ENCODE data around the gene MAPK14.

The MAPK14 gene

DNA sequence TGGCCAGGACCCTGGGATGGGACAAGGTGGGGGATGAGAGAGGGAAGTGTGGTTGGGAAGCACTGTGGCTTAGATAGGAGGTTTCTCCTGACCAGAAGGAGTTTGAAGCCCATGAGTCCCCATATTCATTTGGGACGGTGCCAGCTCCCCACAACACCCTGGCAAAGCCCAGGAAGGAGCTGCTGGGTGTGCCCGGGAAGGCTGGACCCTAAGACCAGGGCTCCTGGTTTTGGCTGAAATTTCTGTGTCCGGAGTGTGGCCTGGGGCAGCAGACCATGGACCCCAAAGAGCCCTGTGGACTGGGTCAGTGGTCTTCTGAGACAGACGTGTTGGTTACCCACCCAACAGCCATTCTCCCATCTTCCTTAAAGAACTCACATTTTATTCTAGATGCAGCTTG is 117.9 kb downstream of the MAPK14 start:
- no peak for DNase-seq (ENCODE audit: insufficient read length, low spot score)
- TF ChIP-seq, protein P1, sequence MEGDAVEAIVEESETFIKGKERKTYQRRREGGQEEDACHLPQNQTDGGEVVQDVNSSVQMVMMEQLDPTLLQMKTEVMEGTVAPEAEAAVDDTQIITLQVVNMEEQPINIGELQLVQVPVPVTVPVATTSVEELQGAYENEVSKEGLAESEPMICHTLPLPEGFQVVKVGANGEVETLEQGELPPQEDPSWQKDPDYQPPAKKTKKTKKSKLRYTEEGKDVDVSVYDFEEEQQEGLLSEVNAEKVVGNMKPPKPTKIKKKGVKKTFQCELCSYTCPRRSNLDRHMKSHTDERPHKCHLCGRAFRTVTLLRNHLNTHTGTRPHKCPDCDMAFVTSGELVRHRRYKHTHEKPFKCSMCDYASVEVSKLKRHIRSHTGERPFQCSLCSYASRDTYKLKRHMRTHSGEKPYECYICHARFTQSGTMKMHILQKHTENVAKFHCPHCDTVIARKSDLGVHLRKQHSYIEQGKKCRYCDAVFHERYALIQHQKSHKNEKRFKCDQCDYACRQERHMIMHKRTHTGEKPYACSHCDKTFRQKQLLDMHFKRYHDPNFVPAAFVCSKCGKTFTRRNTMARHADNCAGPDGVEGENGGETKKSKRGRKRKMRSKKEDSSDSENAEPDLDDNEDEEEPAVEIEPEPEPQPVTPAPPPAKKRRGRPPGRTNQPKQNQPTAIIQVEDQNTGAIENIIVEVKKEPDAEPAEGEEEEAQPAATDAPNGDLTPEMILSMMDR (IDR thresholded peaks at IDR 0.05; ENCODE audit: insufficient read depth, missing control alignments): no peak
- FAIRE-seq: no peak

DNA sequence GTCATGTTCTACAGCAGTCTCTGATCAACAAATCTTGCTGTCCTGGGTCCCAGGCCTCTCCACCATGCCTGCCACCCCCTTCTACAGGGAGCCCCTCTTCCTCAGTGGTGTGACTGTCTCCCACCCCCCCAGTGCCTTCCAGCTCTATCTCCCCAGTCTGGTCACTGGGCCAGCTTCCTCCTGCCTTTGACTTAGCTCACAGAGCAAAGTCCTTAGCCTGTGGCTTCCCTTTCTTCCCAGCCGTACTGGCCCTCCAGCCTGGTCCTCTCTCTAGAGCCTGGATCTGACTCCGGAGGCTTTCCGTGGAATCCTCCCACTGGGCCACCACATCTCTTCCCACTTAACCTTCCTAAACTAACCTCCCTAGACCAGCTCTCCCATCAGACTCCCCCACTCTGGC is 119.7 kb downstream of the MAPK14 start:
- DNase-seq (ENCODE audit: insufficient read length, low spot score) (no peak), FAIRE-seq (no peak)
- TF ChIP-seq, protein P1 (IDR thresholded peaks at IDR 0.05; ENCODE audit: insufficient read depth, missing control alignments): no peak

DNA sequence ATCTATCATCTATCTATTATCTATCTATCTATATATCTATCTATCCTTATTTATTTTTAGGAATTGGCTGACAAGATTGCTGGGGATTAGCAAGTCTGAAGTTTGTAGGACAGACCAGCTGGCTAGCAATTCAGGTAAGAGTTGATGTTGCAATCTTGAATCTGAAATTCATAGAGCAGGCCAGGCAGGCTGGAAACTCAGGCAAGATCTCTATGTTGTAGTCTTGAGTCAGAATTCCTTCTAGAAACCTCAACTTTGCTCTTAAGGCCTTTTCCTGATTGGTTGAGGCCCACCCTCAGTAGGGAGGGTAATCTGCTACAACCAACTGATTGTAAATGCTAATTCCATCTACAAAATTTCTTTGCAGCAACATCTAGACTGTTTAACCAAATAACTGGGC is 121.9 kb downstream of the MAPK14 start:
- FAIRE-seq (no peak), DNase-seq (ENCODE audit: insufficient read length, low spot score) (no peak)
- TF ChIP-seq, protein P1 (IDR thresholded peaks at IDR 0.05; ENCODE audit: insufficient read depth, missing control alignments): no peak

DNA sequence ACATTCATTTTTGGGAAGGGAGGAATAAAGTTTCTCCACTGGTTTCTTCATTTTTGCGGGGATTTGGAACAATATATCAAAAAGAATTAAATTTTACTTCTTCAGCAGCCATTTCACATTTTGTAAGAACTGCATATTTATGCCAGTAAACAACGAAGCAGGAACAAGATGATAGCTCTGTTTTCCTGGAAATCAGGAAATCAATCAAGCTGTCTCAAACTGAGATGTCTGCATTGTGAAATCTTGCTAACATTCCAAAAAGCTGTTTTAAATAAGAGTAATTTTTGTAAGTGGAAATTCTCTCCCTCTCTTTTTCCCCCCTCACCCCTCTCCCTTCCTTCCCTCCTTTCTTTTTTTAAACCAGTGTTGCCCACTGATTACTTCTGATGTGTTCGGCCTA is 122.7 kb downstream of the MAPK14 start:
- TF ChIP-seq, protein P1 (IDR thresholded peaks at IDR 0.05; ENCODE audit: insufficient read depth, missing control alignments): no peak
- FAIRE-seq: no peak
- no peak for DNase-seq (ENCODE audit: insufficient read length, low spot score)

DNA sequence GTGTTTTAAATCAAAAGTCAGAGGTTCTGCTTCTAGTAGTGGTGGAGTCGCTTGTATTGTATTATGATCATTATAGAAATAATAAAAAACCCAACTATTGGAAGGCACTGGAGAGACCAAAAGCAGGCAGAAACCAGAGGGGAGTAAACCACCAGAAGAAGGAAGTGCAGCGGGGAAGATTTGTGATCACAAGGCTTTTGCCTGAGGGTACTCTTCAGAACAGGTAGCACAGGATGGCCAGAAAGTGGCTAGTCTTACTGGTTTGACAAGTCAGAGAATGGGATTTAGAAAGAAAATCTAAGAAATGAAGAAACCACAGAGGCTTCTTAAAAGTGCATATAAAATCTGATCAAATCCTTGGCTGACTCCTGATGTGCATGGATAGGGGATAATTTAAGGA is 126.7 kb downstream of the MAPK14 start:
- FAIRE-seq: no peak
- TF ChIP-seq, protein P1 (IDR thresholded peaks at IDR 0.05; ENCODE audit: insufficient read depth, missing control alignments): no peak

DNA sequence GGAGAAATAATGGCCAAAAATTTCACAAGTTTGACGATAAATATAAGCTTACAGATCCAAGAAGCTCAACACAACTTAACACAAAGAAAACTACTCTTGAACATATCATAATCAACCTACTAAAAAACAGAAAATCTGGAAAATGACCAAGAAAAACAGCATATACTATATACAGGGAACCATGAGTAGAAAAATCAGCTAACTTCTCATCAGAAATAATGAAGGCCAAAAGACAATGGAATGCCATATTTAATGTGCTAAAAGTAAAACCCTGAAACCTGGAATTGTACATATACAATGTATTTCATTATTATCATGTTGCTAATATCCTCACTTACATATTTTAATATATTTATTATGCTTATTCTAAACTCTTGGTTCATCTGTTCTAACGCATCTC is 128.1 kb downstream of the MAPK14 start:
- FAIRE-seq (no peak), DNase-seq (ENCODE audit: insufficient read length, low spot score) (no peak)
- TF ChIP-seq, protein P1 (IDR thresholded peaks at IDR 0.05; ENCODE audit: insufficient read depth, missing control alignments): no peak

More for the DNA sequence above, 126.7 kb downstream of the MAPK14 start:
- no peak for DNase-seq (ENCODE audit: insufficient read length, low spot score)

DNA sequence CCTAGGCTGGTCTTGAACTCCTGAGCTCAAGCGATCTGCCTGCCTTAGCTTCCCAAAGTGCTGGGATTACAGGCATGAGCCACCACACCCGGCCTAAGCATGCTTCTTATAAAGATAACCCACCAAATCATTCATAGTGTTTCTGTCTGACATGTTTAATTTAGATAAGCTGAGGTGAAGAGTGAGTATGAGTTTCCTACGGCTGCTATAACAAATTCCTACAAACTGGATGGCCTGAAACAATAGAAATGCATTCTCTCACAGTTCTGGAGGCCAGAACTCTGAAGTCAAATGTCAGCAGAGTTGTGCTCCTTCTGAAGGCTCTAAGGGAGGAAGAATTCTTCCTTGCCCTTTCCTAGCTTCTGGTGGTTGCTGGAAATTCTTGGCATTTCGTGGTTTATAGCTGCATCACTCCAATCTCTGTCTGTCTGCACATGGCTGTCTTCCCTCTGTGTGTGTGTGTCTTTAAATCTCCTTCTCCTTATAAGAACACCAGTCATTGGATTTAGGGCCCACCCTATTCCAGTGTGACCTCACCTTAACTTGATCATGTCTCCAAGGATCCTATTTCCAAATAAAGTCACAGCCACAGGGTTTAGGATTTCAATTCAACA is 132.6 kb downstream of the MAPK14 start:
- FAIRE-seq (no peak), DNase-seq (ENCODE audit: insufficient read length, low spot score) (no peak)
- TF ChIP-seq, protein P1 (IDR thresholded peaks at IDR 0.05; ENCODE audit: insufficient read depth, missing control alignments): no peak
